Measurements from ENCODE around the gene WDFY3.

WDFY3 gene

DNA sequence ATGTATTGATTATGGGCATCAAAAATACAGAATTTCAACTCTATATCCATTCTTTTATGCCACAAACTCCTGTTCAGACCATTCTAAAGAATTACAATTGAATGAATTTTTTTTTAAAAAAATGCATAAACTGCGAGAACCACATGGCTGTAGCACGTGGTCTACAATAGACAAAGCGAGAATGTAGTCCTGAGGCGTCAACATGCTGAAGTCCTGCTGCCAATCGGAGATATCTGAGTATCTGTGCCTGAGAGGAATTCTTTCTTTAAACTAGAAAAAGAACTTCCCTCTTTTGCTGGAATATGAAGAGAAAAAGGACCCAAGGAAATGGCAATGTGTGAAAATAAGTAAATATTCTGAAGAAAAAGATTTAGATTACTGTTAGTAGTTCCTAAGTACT, 277.9 kb downstream of the WDFY3 start:
- TF ChIP-seq SPI1 (IDR thresholded peaks at IDR 0.05; ENCODE audit: borderline replicate concordance, low read depth) (no peak), GABPA (IDR thresholded peaks at IDR 0.05; ENCODE audit: low read depth) (no peak), POLR2AphosphoS5 (IDR thresholded peaks at IDR 0.05; ENCODE audit: low read depth) (no peak)
- TF ChIP-seq, protein P1, sequence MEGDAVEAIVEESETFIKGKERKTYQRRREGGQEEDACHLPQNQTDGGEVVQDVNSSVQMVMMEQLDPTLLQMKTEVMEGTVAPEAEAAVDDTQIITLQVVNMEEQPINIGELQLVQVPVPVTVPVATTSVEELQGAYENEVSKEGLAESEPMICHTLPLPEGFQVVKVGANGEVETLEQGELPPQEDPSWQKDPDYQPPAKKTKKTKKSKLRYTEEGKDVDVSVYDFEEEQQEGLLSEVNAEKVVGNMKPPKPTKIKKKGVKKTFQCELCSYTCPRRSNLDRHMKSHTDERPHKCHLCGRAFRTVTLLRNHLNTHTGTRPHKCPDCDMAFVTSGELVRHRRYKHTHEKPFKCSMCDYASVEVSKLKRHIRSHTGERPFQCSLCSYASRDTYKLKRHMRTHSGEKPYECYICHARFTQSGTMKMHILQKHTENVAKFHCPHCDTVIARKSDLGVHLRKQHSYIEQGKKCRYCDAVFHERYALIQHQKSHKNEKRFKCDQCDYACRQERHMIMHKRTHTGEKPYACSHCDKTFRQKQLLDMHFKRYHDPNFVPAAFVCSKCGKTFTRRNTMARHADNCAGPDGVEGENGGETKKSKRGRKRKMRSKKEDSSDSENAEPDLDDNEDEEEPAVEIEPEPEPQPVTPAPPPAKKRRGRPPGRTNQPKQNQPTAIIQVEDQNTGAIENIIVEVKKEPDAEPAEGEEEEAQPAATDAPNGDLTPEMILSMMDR (IDR thresholded peaks at IDR 0.05; ENCODE audit: insufficient read depth, low read length), result no peak
- TF ChIP-seq, protein P2, sequence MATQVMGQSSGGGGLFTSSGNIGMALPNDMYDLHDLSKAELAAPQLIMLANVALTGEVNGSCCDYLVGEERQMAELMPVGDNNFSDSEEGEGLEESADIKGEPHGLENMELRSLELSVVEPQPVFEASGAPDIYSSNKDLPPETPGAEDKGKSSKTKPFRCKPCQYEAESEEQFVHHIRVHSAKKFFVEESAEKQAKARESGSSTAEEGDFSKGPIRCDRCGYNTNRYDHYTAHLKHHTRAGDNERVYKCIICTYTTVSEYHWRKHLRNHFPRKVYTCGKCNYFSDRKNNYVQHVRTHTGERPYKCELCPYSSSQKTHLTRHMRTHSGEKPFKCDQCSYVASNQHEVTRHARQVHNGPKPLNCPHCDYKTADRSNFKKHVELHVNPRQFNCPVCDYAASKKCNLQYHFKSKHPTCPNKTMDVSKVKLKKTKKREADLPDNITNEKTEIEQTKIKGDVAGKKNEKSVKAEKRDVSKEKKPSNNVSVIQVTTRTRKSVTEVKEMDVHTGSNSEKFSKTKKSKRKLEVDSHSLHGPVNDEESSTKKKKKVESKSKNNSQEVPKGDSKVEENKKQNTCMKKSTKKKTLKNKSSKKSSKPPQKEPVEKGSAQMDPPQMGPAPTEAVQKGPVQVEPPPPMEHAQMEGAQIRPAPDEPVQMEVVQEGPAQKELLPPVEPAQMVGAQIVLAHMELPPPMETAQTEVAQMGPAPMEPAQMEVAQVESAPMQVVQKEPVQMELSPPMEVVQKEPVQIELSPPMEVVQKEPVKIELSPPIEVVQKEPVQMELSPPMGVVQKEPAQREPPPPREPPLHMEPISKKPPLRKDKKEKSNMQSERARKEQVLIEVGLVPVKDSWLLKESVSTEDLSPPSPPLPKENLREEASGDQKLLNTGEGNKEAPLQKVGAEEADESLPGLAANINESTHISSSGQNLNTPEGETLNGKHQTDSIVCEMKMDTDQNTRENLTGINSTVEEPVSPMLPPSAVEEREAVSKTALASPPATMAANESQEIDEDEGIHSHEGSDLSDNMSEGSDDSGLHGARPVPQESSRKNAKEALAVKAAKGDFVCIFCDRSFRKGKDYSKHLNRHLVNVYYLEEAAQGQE (IDR thresholded peaks at IDR 0.05; ENCODE audit: insufficient replicate concordance, low read depth), result no peak
- no peaks in the 10 kb centered on the region for H3K27me3 ChIP-seq (ENCODE audit: insufficient read depth, poor library complexity, severe bottlenecking)
- H3K4me3 ChIP-seq (replicated peaks; ENCODE audit: insufficient read depth, low read length), result no peak overlapping the region
- no peak overlapping the region for H3K27ac ChIP-seq (replicated peaks)
- no peak for DNase-seq (ENCODE audit: low read depth in 1 of 2, low spot score in 1 of 2)

DNA sequence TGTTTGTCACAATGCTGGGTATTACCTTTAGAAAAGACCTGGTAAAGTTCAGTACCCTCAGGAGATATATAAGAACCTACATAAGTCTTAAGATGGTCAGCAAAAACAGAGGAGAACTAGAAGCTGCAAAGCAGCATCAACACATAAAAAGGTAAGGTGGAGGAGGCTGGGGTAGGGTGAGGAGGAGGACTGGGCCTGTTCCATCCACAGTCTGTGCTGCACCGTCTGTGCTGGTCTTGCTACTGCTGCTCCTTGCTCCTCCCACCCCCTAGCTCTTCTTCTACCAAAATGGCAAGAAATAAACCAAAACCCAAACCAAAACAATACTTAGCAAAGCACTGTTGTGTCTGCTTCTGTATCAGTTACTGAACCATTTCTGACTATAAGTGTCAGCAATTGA, 281.4 kb downstream of the WDFY3 start:
- Histone ChIP-seq H3K27me3 (ENCODE audit: insufficient read depth, poor library complexity, severe bottlenecking) (no peaks in the 10 kb centered on the region), H3K27ac (replicated peaks) (no peak overlapping the region), H3K4me3 (replicated peaks; ENCODE audit: insufficient read depth, low read length) (no peak overlapping the region)
- DNase-seq (ENCODE audit: low read depth in 1 of 2, low spot score in 1 of 2), result no peak
- TF ChIP-seq POLR2AphosphoS5 (IDR thresholded peaks at IDR 0.05; ENCODE audit: low read depth), result no peak
- TF ChIP-seq, protein P1 (IDR thresholded peaks at IDR 0.05; ENCODE audit: insufficient read depth, low read length), result no peak
- no peak for TF ChIP-seq SPI1 (IDR thresholded peaks at IDR 0.05; ENCODE audit: borderline replicate concordance, low read depth)
- TF ChIP-seq GABPA (IDR thresholded peaks at IDR 0.05; ENCODE audit: low read depth), result no peak
- TF ChIP-seq, protein P2 (IDR thresholded peaks at IDR 0.05; ENCODE audit: insufficient replicate concordance, low read depth), result no peak

DNA sequence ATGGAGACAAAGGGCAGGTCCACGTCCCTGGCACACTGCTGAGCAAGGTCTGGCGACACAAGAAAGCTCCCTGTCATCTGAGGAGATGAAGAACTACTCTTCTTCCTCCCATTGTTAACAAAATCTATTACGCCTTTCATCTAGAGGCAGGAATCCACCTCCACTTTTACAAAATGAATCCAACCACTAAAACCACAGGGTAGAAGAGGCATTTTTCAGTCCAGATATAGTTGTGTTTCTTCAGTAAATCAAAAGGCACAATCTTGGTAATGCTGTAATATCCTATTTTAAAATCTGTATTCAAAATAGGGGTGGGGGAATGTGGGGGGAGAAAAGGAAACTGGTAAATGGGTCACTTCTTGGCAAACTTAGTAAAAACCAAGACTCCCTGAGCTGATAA, 282.1 kb downstream of the WDFY3 start:
- no peak for DNase-seq (ENCODE audit: low read depth in 1 of 2, low spot score in 1 of 2)
- no peak for TF ChIP-seq GABPA (IDR thresholded peaks at IDR 0.05; ENCODE audit: low read depth)
- no peak for TF ChIP-seq SPI1 (IDR thresholded peaks at IDR 0.05; ENCODE audit: borderline replicate concordance, low read depth)
- TF ChIP-seq, protein P1 (IDR thresholded peaks at IDR 0.05; ENCODE audit: insufficient read depth, low read length), result no peak
- TF ChIP-seq, protein P2 (IDR thresholded peaks at IDR 0.05; ENCODE audit: insufficient replicate concordance, low read depth), result no peak
- no peak for TF ChIP-seq POLR2AphosphoS5 (IDR thresholded peaks at IDR 0.05; ENCODE audit: low read depth)
- H3K27me3 ChIP-seq (ENCODE audit: insufficient read depth, poor library complexity, severe bottlenecking), result no peaks in the 10 kb centered on the region
- no peak overlapping the region for H3K4me3 ChIP-seq (replicated peaks; ENCODE audit: insufficient read depth, low read length)
- H3K27ac ChIP-seq (replicated peaks), result no peak overlapping the region

All from HL-60 (cell line).